Measurements from ENCODE around the gene ACVRL1. TPM values are rescaled to one million over a fixed set of nuclear protein-coding genes. Genes with fewer than 3 reads are reported as not detected.

The ACVRL1 gene
- total RNA-seq, 1 donor from 2014 or later, result 2.0 TPM

GRCh38 chr12:51865757-51866270, 41.5 kb upstream of the ACVRL1 start:
- Mint-ChIP-seq H3K36me3 (no peaks in the 10 kb centered on the region), H3K4me1 (peaks cover 74% of the 10 kb centered on the region), H3K27ac (no peak overlapping the region), H3K9me3 (no peaks in the 10 kb centered on the region), H3K27me3 (ENCODE audit: insufficient read depth, low read depth) (peaks cover 49% of the 10 kb centered on the region), H3K4me3 (no peak overlapping the region)
- peaks cover 59% of the 10 kb centered on the region for H3K27me3 ChIP-seq
- no peak overlapping the region for H2AFZ ChIP-seq (replicated peaks)
- TF ChIP-seq CTCF (IDR thresholded peaks at IDR 0.05), result no peak
- no peak for TF ChIP-seq EZH2 (IDR thresholded peaks at IDR 0.05)
- TF ChIP-seq EZH2phosphoT487 (IDR thresholded peaks at IDR 0.05), result no peak
- peaks cover 58% of the 10 kb centered on the region for H3K4me1 ChIP-seq
- peaks cover 45% of the 10 kb centered on the region for H4K20me1 ChIP-seq (ENCODE audit: low read depth)
- no peak overlapping the region for H3K27ac ChIP-seq
- H3K9me3 ChIP-seq (ENCODE audit: low read depth), result no peaks in the 10 kb centered on the region
- no peak overlapping the region for H3K9ac ChIP-seq
- peaks cover 64% of the 10 kb centered on the region for H3F3A ChIP-seq (ENCODE audit: low read depth)
- peak; percentile 48 for DNase-seq (ENCODE audit: low spot score)
- no peaks in the 10 kb centered on the region for H3K36me3 ChIP-seq
- peak overlapping the region; percentile 88 for H3K4me2 ChIP-seq
- no peaks in the 10 kb centered on the region for H3K79me2 ChIP-seq (ENCODE audit: low read depth)
- H3K4me3 ChIP-seq, result no peak overlapping the region

GRCh38 chr12:51866324-51866723, 41.0 kb upstream of the ACVRL1 start:
- H3K4me1 ChIP-seq, result peaks cover 58% of the 10 kb centered on the region
- H3K36me3 ChIP-seq, result no peaks in the 10 kb centered on the region
- Mint-ChIP-seq H3K27ac (no peak overlapping the region), H3K27me3 (ENCODE audit: insufficient read depth, low read depth) (peaks cover 49% of the 10 kb centered on the region), H3K4me1 (peaks cover 73% of the 10 kb centered on the region), H3K9me3 (no peaks in the 10 kb centered on the region), H3K4me3 (peak overlapping the region; percentile 64), H3K36me3 (no peaks in the 10 kb centered on the region)
- DNase-seq (ENCODE audit: low spot score), result no peak
- no peak overlapping the region for H2AFZ ChIP-seq (replicated peaks)
- H3K9me3 ChIP-seq (ENCODE audit: low read depth), result no peaks in the 10 kb centered on the region
- H3F3A ChIP-seq (ENCODE audit: low read depth), result peaks cover 68% of the 10 kb centered on the region
- peak overlapping the region; percentile 88 for H3K4me2 ChIP-seq
- H3K9ac ChIP-seq, result no peak overlapping the region
- no peaks in the 10 kb centered on the region for H3K79me2 ChIP-seq (ENCODE audit: low read depth)
- H3K27ac ChIP-seq, result no peak overlapping the region
- TF ChIP-seq EZH2 (IDR thresholded peaks at IDR 0.05) (no peak), CTCF (IDR thresholded peaks at IDR 0.05) (no peak), EZH2phosphoT487 (IDR thresholded peaks at IDR 0.05) (no peak)
- no peak overlapping the region for H3K4me3 ChIP-seq
- H3K27me3 ChIP-seq, result peaks cover 62% of the 10 kb centered on the region
- peaks cover 47% of the 10 kb centered on the region for H4K20me1 ChIP-seq (ENCODE audit: low read depth)

- Histone ChIP-seq H3K9me3 (ENCODE audit: low read depth) (no peaks in the 10 kb centered on the region), H3K4me1 (peaks cover 58% of the 10 kb centered on the region), H3K9ac (no peak overlapping the region), H3K27me3 (peaks cover 62% of the 10 kb centered on the region), H3K27ac (no peak overlapping the region), H3K36me3 (no peaks in the 10 kb centered on the region), H4K20me1 (ENCODE audit: low read depth) (peaks cover 47% of the 10 kb centered on the region), H3K4me2 (no peak overlapping the region), H3K79me2 (ENCODE audit: low read depth) (no peaks in the 10 kb centered on the region), H3F3A (ENCODE audit: low read depth) (peaks cover 65% of the 10 kb centered on the region), H3K4me3 (no peak overlapping the region), H2AFZ (replicated peaks) (no peak overlapping the region)
- Mint-ChIP-seq H3K4me3 (no peak overlapping the region), H3K27ac (no peak overlapping the region), H3K36me3 (no peaks in the 10 kb centered on the region), H3K9me3 (no peaks in the 10 kb centered on the region), H3K27me3 (ENCODE audit: insufficient read depth, low read depth) (peaks cover 44% of the 10 kb centered on the region), H3K4me1 (peaks cover 77% of the 10 kb centered on the region)
- no peak for DNase-seq (ENCODE audit: low spot score)
- TF ChIP-seq EZH2phosphoT487 (IDR thresholded peaks at IDR 0.05) (no peak), CTCF (IDR thresholded peaks at IDR 0.05) (no peak), EZH2 (IDR thresholded peaks at IDR 0.05) (no peak)
Observed at GRCh38 chr12:51866762-51867161, 40.5 kb upstream of the ACVRL1 start.

Measured in neural progenitor cell (in vitro differentiated cells).